ENCODE data around the gene FBXO47.

FBXO47 gene

GRCh38 chr17:38967290-38967738 is at the start of gene FBXO47:
Gene FBXO47 (minus strand): TSS chr17:38967403. CDS start chr17:38963025, 4,378 bp downstream.
- peak; percentile 67 for DNase-seq (ENCODE audit: low read depth, low spot score)

- DNase-seq (ENCODE audit: low read depth, low spot score) = no peak
Observed at GRCh38 chr17:39016193-39017153, 49.3 kb upstream of the FBXO47 start.

- no peak for DNase-seq (ENCODE audit: low read depth, low spot score)
Observed at GRCh38 chr17:39015546-39015935, 48.3 kb upstream of the FBXO47 start.

- DNase-seq (ENCODE audit: low read depth, low spot score) = no peak
Observed at GRCh38 chr17:39014795-39015545, 47.8 kb upstream of the FBXO47 start.

- DNase-seq (ENCODE audit: low read depth, low spot score) = no peak
Observed at GRCh38 chr17:39014044-39014794, 47.0 kb upstream of the FBXO47 start.

GRCh38 chr17:39012725-39013124 is 45.5 kb upstream of the FBXO47 start:
- DNase-seq (ENCODE audit: low read depth, low spot score) = no peak

GRCh38 chr17:39011907-39012468 is 44.8 kb upstream of the FBXO47 start:
- no peak for DNase-seq (ENCODE audit: low read depth, low spot score)

GRCh38 chr17:39009581-39010001 is 42.4 kb upstream of the FBXO47 start:
- no peak for DNase-seq (ENCODE audit: low read depth, low spot score)

GRCh38 chr17:39008633-39009032 is 41.4 kb upstream of the FBXO47 start:
- no peak for DNase-seq (ENCODE audit: low read depth, low spot score)

- no peak for DNase-seq (ENCODE audit: low read depth, low spot score)
Observed at GRCh38 chr17:39002991-39003715, 36.0 kb upstream of the FBXO47 start.

- DNase-seq (ENCODE audit: low read depth, low spot score) = no peak
Observed at GRCh38 chr17:39001703-39002637, 34.8 kb upstream of the FBXO47 start.

- no peak for DNase-seq (ENCODE audit: low read depth, low spot score)
Observed at GRCh38 chr17:39000021-39000601, 32.9 kb upstream of the FBXO47 start.

GRCh38 chr17:38996660-38997337 is 29.6 kb upstream of the FBXO47 start:
- no peak for DNase-seq (ENCODE audit: low read depth, low spot score)

GRCh38 chr17:38994026-38994425 is 26.8 kb upstream of the FBXO47 start:
- DNase-seq (ENCODE audit: low read depth, low spot score) = no peak

- DNase-seq (ENCODE audit: low read depth, low spot score) = no peak
Observed at GRCh38 chr17:38984666-38985065, 17.5 kb upstream of the FBXO47 start.

GRCh38 chr17:38982858-38983746 is 15.9 kb upstream of the FBXO47 start:
- peak; percentile 43 for DNase-seq (ENCODE audit: low read depth, low spot score)

- no peak for DNase-seq (ENCODE audit: low read depth, low spot score)
Observed at GRCh38 chr17:38981636-38982035, 14.4 kb upstream of the FBXO47 start.

Measured in brain pericyte (primary cell).